Measurements from ENCODE around the gene VAPA.

Gene VAPA
- 102 to 279 (median 194) reads per million in 17 experiments for total RNA-seq

- DNase-seq = peak; percentile 98 to 100 (median 100)
Measured at GRCh38 chr18:9913526-9914333, at the start of gene VAPA. VAPA (plus strand) TSS chr18:9914016; CDS start chr18:9914257, 241 bp downstream.

- peak; percentile 65 to 85 (median 76) for DNase-seq
Measured at GRCh38 chr18:9865764-9866490, 47.9 kb upstream of the VAPA start.

- peak; percentile 70 to 87 (median 84) for DNase-seq
Measured at GRCh38 chr18:9866627-9867026, 47.2 kb upstream of the VAPA start.

GRCh38 chr18:9867071-9867594, 46.7 kb upstream of the VAPA start:
- peak; percentile 54 to 81 (median 66) for DNase-seq

- no peak for DNase-seq
Measured at GRCh38 chr18:9868857-9869714, 44.7 kb upstream of the VAPA start.

GRCh38 chr18:9869715-9870430, 43.9 kb upstream of the VAPA start:
- peak; percentile 23 to 71 (median 55) for DNase-seq

- no peak for DNase-seq
Measured at GRCh38 chr18:9870431-9871008, 43.3 kb upstream of the VAPA start.

GRCh38 chr18:9871244-9871746, 42.5 kb upstream of the VAPA start:
- DNase-seq = no peak

- no peak for DNase-seq
Measured at GRCh38 chr18:9872823-9873222, 41.0 kb upstream of the VAPA start.

- no peak for DNase-seq
Measured at GRCh38 chr18:9874728-9875127, 39.1 kb upstream of the VAPA start.

- no peak for DNase-seq
Measured at GRCh38 chr18:9876212-9876866, 37.5 kb upstream of the VAPA start.

GRCh38 chr18:9876867-9877654, 36.8 kb upstream of the VAPA start:
- DNase-seq = no peak

GRCh38 chr18:9877655-9878014, 36.2 kb upstream of the VAPA start:
- DNase-seq = no peak

GRCh38 chr18:9878095-9878494, 35.7 kb upstream of the VAPA start:
- no peak for DNase-seq

- no peak for DNase-seq
Measured at GRCh38 chr18:9878783-9879242, 35.0 kb upstream of the VAPA start.

GRCh38 chr18:9884090-9884489, 29.7 kb upstream of the VAPA start:
- no peak for DNase-seq

- DNase-seq = no peak
Measured at GRCh38 chr18:9884532-9885140, 29.2 kb upstream of the VAPA start.

GRCh38 chr18:9885170-9886004, 28.4 kb upstream of the VAPA start, which contains the start of gene TXNDC2:
TXNDC2 (plus strand) TSS chr18:9885973; CDS start chr18:9886681, 708 bp downstream.
- no peak for DNase-seq

All from suppressor macrophage (primary cell).